Neutrophil (primary cell): ENCODE data around the gene MMP10.

Experiments
- H3K27ac ChIP-seq: fragments of 200-600 bp; sonication (generic); 2 replicates; pipeline ENCODE4 v1.5.1; 2016; ENCODE audit warnings: mild to moderate bottlenecking, moderate library complexity
- H3K27me3 ChIP-seq: fragments of 200-600 bp; sonication (generic); 2 replicates; pipeline ENCODE4 v1.6.0; 2016; ENCODE audit warnings: mild to moderate bottlenecking
- H3K36me3 ChIP-seq: fragments of 200-600 bp; sonication (generic); 2 replicates; pipeline ENCODE4 v1.5.1; 2017
- H3K4me1 ChIP-seq, 2 experiments: fragments of 200-600 bp in 1 of 2; sonication (generic) in 1 of 2; 1 replicate in 1 of 2; 2 replicates in 1 of 2; pipeline versions ENCODE4 v1.5.1 to v1.6.1; 2013 to 2016; ENCODE audit warnings: low read depth in 1 of 2, low read length in 1 of 2, mild to moderate bottlenecking in 1 of 2, moderate library complexity in 1 of 2; ENCODE audit not compliant: control insufficient read depth in 1 of 2, insufficient read depth in 1 of 2
- H3K4me3 ChIP-seq, 2 experiments: fragments of 200-600 bp in 1 of 2; sonication (generic) in 1 of 2; 1 replicate in 1 of 2; 2 replicates in 1 of 2; pipeline ENCODE4 v1.5.1; 2013 to 2016; ENCODE audit warnings: low read depth in 1 of 2, low read length in 1 of 2, mild to moderate bottlenecking in 1 of 2, moderate library complexity in 1 of 2
- H3K9me3 ChIP-seq: fragments of 200-600 bp; sonication (generic); 2 replicates; pipeline ENCODE4 v1.5.1; 2016
- CTCF ChIP-seq: fragments of 200-600 bp; sonication (generic); IDR thresholded peaks from 2 replicates; pipeline ENCODE4 v1.5.1; 2016; ENCODE audit warnings: antibody characterized with exemption

Gene MMP10

GRCh38 chr11:102812188-102812587 lies 31.8 kb upstream of the MMP10 start:
- H3K4me3 ChIP-seq = no peak overlapping the region
- no peaks in the 10 kb centered on the region for H3K36me3 ChIP-seq
- peaks cover 29% of the 10 kb centered on the region for H3K27me3 ChIP-seq
- no peaks in the 10 kb centered on the region for H3K9me3 ChIP-seq
- TF ChIP-seq CTCF = no peak
- H3K27ac ChIP-seq = no peak overlapping the region
- no peaks in the 10 kb centered on the region for H3K4me1 ChIP-seq

- H3K9me3 ChIP-seq = no peaks in the 10 kb centered on the region
- no peak overlapping the region for H3K27ac ChIP-seq
- TF ChIP-seq CTCF = no peak
- no peaks in the 10 kb centered on the region for H3K4me1 ChIP-seq
- no peaks in the 10 kb centered on the region for H3K36me3 ChIP-seq
- no peak overlapping the region for H3K4me3 ChIP-seq
- peaks cover 33% of the 10 kb centered on the region for H3K27me3 ChIP-seq
Observed at GRCh38 chr11:102810950-102811660, 30.7 kb upstream of the MMP10 start.

- Histone ChIP-seq H3K27ac (no peak overlapping the region), H3K4me3 (no peak overlapping the region)
- TF ChIP-seq CTCF = no peak
Observed at GRCh38 chr11:102809971-102810370, 29.5 kb upstream of the MMP10 start.

GRCh38 chr11:102807921-102808320 lies 27.5 kb upstream of the MMP10 start:
- H3K27ac ChIP-seq = no peak overlapping the region
- peaks cover 54% of the 10 kb centered on the region for H3K27me3 ChIP-seq
- no peak overlapping the region for H3K4me3 ChIP-seq
- no peaks in the 10 kb centered on the region for H3K36me3 ChIP-seq
- no peak for TF ChIP-seq CTCF
- no peaks in the 10 kb centered on the region for H3K4me1 ChIP-seq
- H3K9me3 ChIP-seq = no peaks in the 10 kb centered on the region

More at GRCh38 chr11:102809971-102810370, 29.5 kb upstream of the MMP10 start:
- H3K36me3 ChIP-seq = no peaks in the 10 kb centered on the region
- H3K9me3 ChIP-seq = no peaks in the 10 kb centered on the region
- peaks cover 39% of the 10 kb centered on the region for H3K27me3 ChIP-seq
- H3K4me1 ChIP-seq = no peaks in the 10 kb centered on the region

GRCh38 chr11:102806296-102806695 lies 25.9 kb upstream of the MMP10 start:
- Histone ChIP-seq H3K4me1 (no peaks in the 10 kb centered on the region), H3K9me3 (no peaks in the 10 kb centered on the region), H3K27ac (no peak overlapping the region), H3K27me3 (peaks cover 54% of the 10 kb centered on the region), H3K4me3 (no peak overlapping the region), H3K36me3 (no peaks in the 10 kb centered on the region)
- TF ChIP-seq CTCF = no peak
